Right ventricle myocardium inferior (tissue), 1 donor: ENCODE results near the gene IP6K1. TPM values are rescaled to one million over a fixed set of nuclear protein-coding genes. Genes with fewer than 3 reads are reported as not detected.
A peak's percentile ranks its signal among the peaks of the same experiment; 100 is the strongest.

Experiments
- ATAC-seq: fragments of 200-7000 bp; cut with Tn5 transposase; one replicate; pipeline ENCODE4 v1.9.1; 2020; ENCODE audit warnings: mild to moderate bottlenecking, moderate library complexity
- DNase-seq: peaks from one replicate; pipeline ENCODE4 v3.0.0; 2021; ENCODE audit errors: missing footprints
- intact Hi-C: fragments of 100-400 bp; cut with DNase I; formaldehyde crosslinking; loops from one replicate; pipeline ENCODE4 v1.11.0; 2022
- total RNA-seq: library from RNA; stranded (reverse); fragmentation: NEBNext Ultra II Directional; extraction: Animal tissue kit (Norgen Biotek cat#: 25700); gene quantifications from one replicate; pipeline ENCODE4 v1.2.1, GENCODE V29; 2021
- donor health status: DM: no; HTN: yes; CAD: no; lungs with severe emphysema.

Gene IP6K1
- total RNA-seq, 1 donor from 2014 or later = 19.0 TPM

- intact Hi-C loops = no loop called here
- DNase-seq = no peak
- ATAC-seq = no peak
Observed at GRCh38 chr3:49733551-49733950, 52.8 kb downstream of the IP6K1 start.

- intact Hi-C loops = no loop called here
- ATAC-seq (no peak), DNase-seq (no peak)
Observed at GRCh38 chr3:49732597-49732996, 53.7 kb downstream of the IP6K1 start.

GRCh38 chr3:49729966-49730609, 56.3 kb downstream of the IP6K1 start:
- ATAC-seq = no peak
- DNase-seq = no peak
- intact Hi-C loops = no loop called here

- intact Hi-C loops = no loop called here
- ATAC-seq (no peak), DNase-seq (no peak)
Observed at GRCh38 chr3:49727924-49728361, 58.4 kb downstream of the IP6K1 start.

GRCh38 chr3:49727154-49727923, 59.0 kb downstream of the IP6K1 start:
- ATAC-seq = no peak
- DNase-seq = no peak
- intact Hi-C loops = no loop called here

- DNase-seq (no peak), ATAC-seq (no peak)
- intact Hi-C loops = no loop called here
Observed at GRCh38 chr3:49725906-49726681, 60.2 kb downstream of the IP6K1 start.

GRCh38 chr3:49724586-49724985, 61.8 kb downstream of the IP6K1 start:
- DNase-seq (no peak), ATAC-seq (no peak)
- intact Hi-C loops = loop anchor here (5.0 kb wide), 1 partner anchor 563 kb away; no protein-coding TSS in a partner anchor

- peak; percentile 99 for DNase-seq
- peak; percentile 92 for ATAC-seq
- intact Hi-C loops = loop anchor here (5.0 kb wide), 1 partner anchor 563 kb away; no protein-coding TSS in a partner anchor
Observed at GRCh38 chr3:49723628-49724551, 62.5 kb downstream of the IP6K1 start, which contains the start of gene GMPPB. Gene GMPPB (minus strand): TSS chr3:49723951. CDS start chr3:49723726, 225 bp downstream.

GRCh38 chr3:49723296-49723627, 63.1 kb downstream of the IP6K1 start:
- peak; percentile 81 for DNase-seq
- no peak for ATAC-seq
- intact Hi-C loops = loop anchor here (5.0 kb wide), 1 partner anchor 564 kb away; no protein-coding TSS in a partner anchor

GRCh38 chr3:49722896-49723295, 63.4 kb downstream of the IP6K1 start:
- ATAC-seq = no peak
- intact Hi-C loops = loop anchor here (5.0 kb wide), 1 partner anchor 564 kb away; no protein-coding TSS in a partner anchor
- no peak for DNase-seq

GRCh38 chr3:49721896-49722781, 64.2 kb downstream of the IP6K1 start:
- intact Hi-C loops = loop anchor here (5.0 kb wide), 1 partner anchor 565 kb away; no protein-coding TSS in a partner anchor

GRCh38 chr3:49721596-49721895, 64.8 kb downstream of the IP6K1 start:
- DNase-seq = peak; percentile 26
- ATAC-seq = no peak
- intact Hi-C loops = loop anchor here (5.0 kb wide), 1 partner anchor 566 kb away; no protein-coding TSS in a partner anchor

More at GRCh38 chr3:49721896-49722781, 64.2 kb downstream of the IP6K1 start:
- no peak for ATAC-seq
- peak; percentile 46 for DNase-seq

- ATAC-seq (no peak), DNase-seq (peak; percentile 53)
- intact Hi-C loops = loop anchor here (5.0 kb wide), 1 partner anchor 566 kb away; no protein-coding TSS in a partner anchor
Observed at GRCh38 chr3:49720855-49721595, 65.3 kb downstream of the IP6K1 start.

- intact Hi-C loops = no loop called here
- ATAC-seq (peak; percentile 76), DNase-seq (peak; percentile 99)
Observed at GRCh38 chr3:49719214-49719884, 67.0 kb downstream of the IP6K1 start, which contains the start of gene AMIGO3. Gene AMIGO3 (minus strand): TSS chr3:49719684. CDS start chr3:49719465, 219 bp downstream.

GRCh38 chr3:49718858-49719213, 67.5 kb downstream of the IP6K1 start:
- DNase-seq = peak; percentile 71
- ATAC-seq = no peak
- intact Hi-C loops = no loop called here
